Measurements from ENCODE around the gene ZFP36L2. TPM values are rescaled to one million over a fixed set of nuclear protein-coding genes. Genes with fewer than 3 reads are reported as not detected.

ZFP36L2 gene
- total RNA-seq, 4 donors from 2014 or later: 90.0 to 141 (median 116) TPM

GRCh38 chr2:43215673-43216255, 10.6 kb downstream of the ZFP36L2 start:
- Histone ChIP-seq H3K9me3 (no peaks in the 10 kb centered on the region), H3K27me3 (no peaks in the 10 kb centered on the region), H3K27ac (peak overlapping the region in 1 of 4 donors; percentile 29), H3K36me3 (no peaks in the 10 kb centered on the region), H3K4me3 (no peak overlapping the region), H3K4me1 (peaks cover 0 to 46% (median 28%) of the 10 kb centered on the region in 4 donors)
- WGBS, 2 donors: 83% methylated on average over 6 of the region's 6 CpGs
- TF ChIP-seq EP300 (IDR thresholded peaks at IDR 0.05) (no peak), POLR2A (IDR thresholded peaks at IDR 0.05) (no peak), CTCF (IDR thresholded peaks at IDR 0.05) (no peak)
- no peak for DNase-seq (ENCODE audit: low spot score in 2 of 2)

- no peak overlapping the region for H3K27ac ChIP-seq
- H3K4me1 ChIP-seq: peaks cover 0 to 43% (median 27%) of the 10 kb centered on the region in 4 donors
These were observed 12.2 kb downstream of the ZFP36L2 start for GRCh38 chr2:43214253-43214652.

GRCh38 chr2:43212931-43213330, 13.5 kb downstream of the ZFP36L2 start:
- no peak for TF ChIP-seq CTCF (IDR thresholded peaks at IDR 0.05)
- TF ChIP-seq EP300 (IDR thresholded peaks at IDR 0.05): peak in 1 of 2 donors; percentile 54
- TF ChIP-seq POLR2A (IDR thresholded peaks at IDR 0.05): no peak
- Histone ChIP-seq H3K4me3 (no peak overlapping the region), H3K36me3 (no peaks in the 10 kb centered on the region), H3K9me3 (no peaks in the 10 kb centered on the region), H3K4me1 (peaks cover 0 to 30% (median 15%) of the 10 kb centered on the region in 4 donors), H3K27me3 (no peaks in the 10 kb centered on the region), H3K27ac (peak overlapping the region in 2 of 4 donors; percentile 30 to 43)
- peak; percentile 40 to 68 for DNase-seq (ENCODE audit: low spot score in 2 of 2)
- WGBS, 2 donors: 73 to 85% methylated on average over 3 of the region's 3 CpGs

More at GRCh38 chr2:43214253-43214652, 12.2 kb downstream of the ZFP36L2 start:
- DNase-seq (ENCODE audit: low spot score in 2 of 2): no peak
- 90 to 93% methylated on average over 5 of the region's 5 CpGs for WGBS, 2 donors
- H3K9me3 ChIP-seq: no peaks in the 10 kb centered on the region
- no peaks in the 10 kb centered on the region for H3K27me3 ChIP-seq
- H3K4me3 ChIP-seq: no peak overlapping the region
- H3K36me3 ChIP-seq: no peaks in the 10 kb centered on the region
- no peak for TF ChIP-seq POLR2A (IDR thresholded peaks at IDR 0.05)
- no peak for TF ChIP-seq CTCF (IDR thresholded peaks at IDR 0.05)
- no peak for TF ChIP-seq EP300 (IDR thresholded peaks at IDR 0.05)

GRCh38 chr2:43212216-43212835, 14.1 kb downstream of the ZFP36L2 start:
- H3K27ac ChIP-seq: peak overlapping the region in 1 of 4 donors; percentile 43
- no peak overlapping the region for H3K4me3 ChIP-seq
- DNase-seq (ENCODE audit: low spot score in 2 of 2): no peak
- 88 to 90% methylated on average over 11 of the region's 11 CpGs for WGBS, 2 donors
- H3K27me3 ChIP-seq: no peaks in the 10 kb centered on the region
- no peaks in the 10 kb centered on the region for H3K9me3 ChIP-seq
- no peaks in the 10 kb centered on the region for H3K36me3 ChIP-seq
- TF ChIP-seq EP300 (IDR thresholded peaks at IDR 0.05) (no peak), POLR2A (IDR thresholded peaks at IDR 0.05) (no peak), CTCF (IDR thresholded peaks at IDR 0.05) (no peak)
- H3K4me1 ChIP-seq: peaks cover 0 to 24% (median 9%) of the 10 kb centered on the region in 4 donors

All from tibial nerve (tissue), 4 donors.